Measurements from ENCODE around the gene PDE4A.

- no peak for TF ChIP-seq CTCF (conservative IDR thresholded peaks at IDR 0.05 in 1 of 2, IDR thresholded peaks at IDR 0.05 in 1 of 2; ENCODE audit: low read depth in 1 of 2, low read length in 2 of 2)
- TF ChIP-seq EZH2 (IDR thresholded peaks at IDR 0.05; ENCODE audit: low read length, missing control alignments), result no peak
Measured at GRCh38 chr19:10453852-10454251, 33.5 kb downstream of the PDE4A start.

Data from fibroblast of lung (primary cell).